Ammon's horn (tissue), 1 donor: ENCODE results near the gene RTP2.
"Not testable (repeated sequence)": the region's sequence is repeated elsewhere in the genome, so short reads cannot be mapped to it uniquely, and the experiment has no call there.

ENCODE experiments used
- DNase-seq: peaks from one replicate; pipeline ENCODE4 v3.0.0-alpha.2; 2016; ENCODE audit warnings: low spot score

RTP2 gene

DNA sequence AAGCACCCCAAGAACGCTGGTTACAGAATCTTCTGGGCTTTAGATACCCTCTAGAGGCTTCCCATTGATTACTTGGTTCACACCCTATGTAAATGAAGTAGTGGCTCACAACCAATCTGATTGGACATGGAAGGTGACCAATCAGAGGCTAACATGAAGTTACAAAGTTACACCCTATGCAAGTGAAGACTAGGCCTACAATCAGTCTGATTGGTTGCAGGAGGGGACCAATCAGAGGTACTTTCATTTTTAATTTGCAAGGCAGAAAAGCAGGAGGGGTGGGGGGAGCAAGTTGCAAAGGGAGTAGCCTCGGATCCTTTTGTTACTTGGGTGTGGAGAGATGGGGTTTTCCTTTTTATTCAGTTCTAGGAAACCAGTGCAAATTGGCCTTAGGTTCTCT, 11.1 kb upstream of the RTP2 start:
- no peak for DNase-seq

DNA sequence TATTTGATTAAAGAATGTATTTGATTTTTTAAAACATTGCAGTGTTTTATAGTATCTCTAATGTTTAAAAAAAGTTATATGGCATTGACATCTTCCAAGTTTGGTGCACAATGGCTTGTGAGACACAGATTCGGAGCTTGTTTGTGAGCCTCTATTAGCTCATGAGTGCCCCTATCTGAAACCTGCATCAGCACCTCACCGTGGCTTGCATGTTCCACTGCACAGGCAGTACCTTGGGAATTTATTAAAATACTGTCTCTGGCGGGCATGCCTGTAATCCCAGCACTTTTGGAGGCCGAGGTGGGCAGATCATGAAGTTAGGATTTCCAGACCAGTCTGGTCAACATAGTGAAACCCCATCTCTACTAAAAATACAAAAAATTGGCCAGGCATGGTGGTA, 6.8 kb upstream of the RTP2 start:
- no peak for DNase-seq

DNA sequence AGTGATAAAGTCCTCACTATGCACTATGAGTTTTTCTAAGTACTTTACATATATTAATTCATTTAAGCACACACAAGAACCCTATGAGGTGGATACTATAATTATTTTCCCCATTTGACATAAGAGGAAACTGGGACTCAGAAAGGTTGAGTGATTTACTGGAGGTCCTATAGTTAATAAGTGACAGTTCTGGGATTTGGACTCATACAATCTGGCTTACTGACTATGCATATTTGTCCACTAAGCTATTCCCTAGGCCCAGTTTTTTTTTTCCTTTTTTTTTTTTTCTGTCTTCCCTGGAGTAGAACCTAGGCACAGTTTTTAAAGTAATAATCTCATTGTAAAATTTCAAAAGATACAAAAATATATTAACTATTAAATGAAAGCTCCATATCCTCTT, 6.3 kb upstream of the RTP2 start:
- no peak for DNase-seq

DNA sequence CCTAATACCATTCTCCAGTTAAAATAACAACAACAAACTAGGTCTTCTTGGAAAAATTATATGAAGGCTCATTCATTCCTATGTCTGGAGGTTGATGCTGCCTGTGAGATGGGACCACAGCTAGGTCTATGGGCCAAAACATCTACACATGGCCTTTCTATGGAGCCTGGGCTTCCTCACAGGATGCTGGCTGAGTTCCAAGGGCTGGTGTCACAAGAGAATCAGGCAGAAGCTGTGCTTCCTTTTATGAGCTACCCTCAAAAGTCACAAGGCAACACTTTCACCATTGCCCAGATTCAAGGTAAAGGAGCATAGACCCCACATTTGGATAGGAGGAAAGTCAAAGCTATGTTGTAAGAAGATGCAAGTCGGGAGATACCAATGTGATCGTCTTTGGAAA, 4.6 kb upstream of the RTP2 start:
- peak; percentile 47 for DNase-seq

DNA sequence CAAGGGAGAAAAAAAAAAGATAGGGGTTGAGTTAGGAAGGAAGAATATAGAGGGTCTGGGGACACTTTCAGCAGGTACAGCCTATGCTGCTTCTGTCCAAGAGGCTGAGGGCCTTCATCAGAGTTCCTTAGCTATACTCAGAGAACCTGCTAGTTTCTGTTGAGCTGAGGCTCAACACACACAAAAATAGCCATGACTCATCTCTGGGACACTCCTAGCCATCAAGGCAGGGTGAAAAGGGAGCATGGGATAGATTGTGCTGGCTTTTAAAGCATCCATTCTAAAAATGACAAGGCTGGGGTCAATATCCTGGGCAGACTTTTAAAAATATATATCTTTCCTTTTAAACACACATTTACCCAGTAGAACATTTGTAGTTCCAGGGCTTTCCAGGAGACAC, 2.8 kb upstream of the RTP2 start:
- DNase-seq = no peak

DNA sequence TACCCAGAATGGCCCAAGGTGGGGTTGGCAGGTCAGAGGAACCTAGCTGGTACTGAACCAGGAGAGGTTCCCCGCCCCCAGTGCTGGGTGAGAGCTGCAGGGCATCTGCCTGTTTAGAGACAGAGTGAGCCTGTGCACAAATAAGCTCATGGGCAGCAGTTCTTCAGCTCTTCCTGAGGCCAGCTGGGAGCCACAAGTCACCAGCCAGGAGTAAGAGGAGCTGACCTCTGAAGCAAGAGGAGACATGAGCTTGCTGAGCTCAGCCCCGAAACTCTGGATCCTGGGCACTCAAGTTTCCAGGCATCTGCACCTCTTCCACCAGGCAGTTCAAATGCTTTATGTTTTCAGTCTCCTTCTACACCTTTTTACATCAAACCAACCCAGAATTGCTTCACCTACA, 2.1 kb downstream of the RTP2 start:
- no peak for DNase-seq

DNA sequence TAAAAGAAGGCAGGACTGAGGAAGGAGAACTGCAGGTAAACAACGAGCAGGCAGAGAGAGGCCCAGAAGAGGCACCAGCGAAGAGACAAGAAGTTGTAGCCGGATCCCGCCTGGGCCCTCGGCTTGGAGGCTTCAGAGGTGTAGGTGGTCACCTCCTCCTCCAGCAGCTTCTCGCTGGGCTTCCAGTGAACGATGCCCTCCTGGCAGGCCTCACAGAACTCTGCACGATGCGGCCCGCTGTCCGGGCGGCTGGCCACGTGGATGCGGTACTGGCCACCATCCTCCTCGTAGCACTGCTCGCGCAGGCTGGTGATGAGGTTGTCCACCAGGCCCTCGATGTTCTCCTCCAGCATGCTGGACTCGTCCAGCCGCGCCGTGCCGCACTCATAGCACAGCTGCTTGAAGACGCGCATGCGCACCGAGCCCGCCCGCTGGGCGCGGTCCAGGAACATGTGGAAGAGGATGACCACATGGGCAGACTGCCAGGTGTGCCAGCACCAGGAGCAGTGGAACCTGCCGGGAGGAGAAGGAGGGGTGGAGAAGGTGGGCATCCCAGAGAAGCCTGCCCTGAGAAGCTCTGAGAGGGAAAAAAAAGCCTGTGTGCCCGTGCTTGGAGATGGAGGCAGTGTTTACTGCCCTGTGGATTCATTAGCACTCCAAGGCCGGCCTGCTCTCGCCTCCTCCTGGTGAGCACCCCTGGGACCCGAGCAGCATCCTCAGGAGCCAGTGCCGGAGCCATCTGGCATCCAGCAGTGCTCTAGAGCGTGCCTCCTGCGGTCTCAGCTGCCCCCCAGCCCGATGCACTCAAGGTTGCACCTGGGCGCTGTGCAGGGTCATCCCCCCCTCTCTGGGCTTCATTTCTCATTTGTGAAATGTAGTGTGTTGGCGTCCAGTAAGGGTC, 3.6 kb downstream of the RTP2 start:
- DNase-seq = no peak

DNA sequence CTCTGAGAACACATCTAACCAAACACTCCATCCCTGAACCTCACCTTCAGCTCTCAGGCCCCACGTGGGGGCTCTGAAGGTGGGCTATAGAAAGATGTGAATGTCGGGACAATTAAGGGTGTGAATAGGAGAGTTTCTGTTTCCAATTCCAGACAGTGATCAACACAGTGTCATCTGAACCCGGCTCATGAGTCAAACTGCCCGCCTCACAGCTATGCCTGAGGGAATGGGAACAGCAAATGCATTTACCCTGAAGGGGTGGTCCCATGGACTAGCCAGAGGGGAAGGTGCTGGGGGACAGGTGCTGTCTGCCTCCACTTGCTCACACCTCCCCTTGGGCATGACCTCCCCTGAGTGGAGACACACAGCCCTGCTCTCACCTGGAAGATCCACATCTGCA, 6.3 kb downstream of the RTP2 start:
- no peak for DNase-seq

DNA sequence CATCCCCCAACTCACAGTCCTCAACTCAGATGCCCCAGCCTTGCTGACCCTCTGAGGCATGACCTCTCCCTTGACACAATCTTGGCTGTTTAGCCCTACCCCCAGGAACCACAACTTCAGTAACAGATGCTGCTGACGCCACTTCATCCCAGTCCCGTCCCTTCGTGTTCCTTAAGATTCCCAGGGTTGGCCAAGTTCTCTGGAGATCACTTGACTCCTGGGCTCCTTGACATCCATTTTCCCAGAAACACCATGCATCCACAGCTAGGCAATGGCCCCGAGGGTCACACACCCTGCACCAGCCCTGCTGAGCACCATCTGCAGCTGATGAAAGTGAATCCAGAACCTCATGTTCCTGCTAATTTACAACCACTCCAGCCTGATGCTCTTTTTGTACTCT, 6.9 kb downstream of the RTP2 start:
- no peak for DNase-seq

DNA sequence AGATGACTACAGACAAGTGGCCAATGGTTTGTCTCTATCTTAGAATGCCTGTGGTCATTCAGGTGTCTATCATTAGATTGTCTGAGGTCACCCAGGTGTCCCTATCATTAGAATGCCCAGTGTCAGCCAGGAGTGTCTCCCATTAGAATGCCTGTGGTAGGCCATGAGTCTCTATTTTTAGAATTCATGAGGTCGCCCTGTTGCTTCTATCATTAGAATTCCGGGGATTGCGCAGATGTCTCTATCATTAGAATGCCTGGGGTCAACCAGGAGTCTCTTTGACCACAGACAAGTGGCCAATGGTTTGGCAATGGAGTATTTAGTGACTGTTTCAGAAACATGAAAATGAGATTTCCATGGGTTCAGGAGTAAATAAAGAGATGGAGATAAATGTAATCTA, 7.6 kb downstream of the RTP2 start:
- no peak for DNase-seq

DNA sequence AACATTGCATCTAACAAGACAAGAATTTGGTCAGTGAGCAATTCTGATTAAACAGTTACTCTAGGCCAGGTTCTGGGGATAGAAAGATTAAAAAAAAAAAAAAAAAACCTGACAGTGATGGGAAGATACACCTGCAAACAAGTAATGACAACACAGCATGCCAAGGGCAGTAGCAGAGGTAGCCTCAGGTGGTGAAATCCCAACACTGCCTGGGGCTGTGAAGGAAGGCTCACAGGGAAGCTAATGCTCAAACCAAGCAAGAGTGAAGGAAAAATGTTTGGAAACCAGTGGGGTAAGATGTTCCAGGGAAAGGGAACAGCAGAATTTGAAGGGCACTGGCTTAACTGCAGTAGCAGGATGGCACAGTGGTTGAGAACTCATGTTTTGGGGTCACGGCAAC, 8.9 kb downstream of the RTP2 start:
- DNase-seq = no peak

DNA sequence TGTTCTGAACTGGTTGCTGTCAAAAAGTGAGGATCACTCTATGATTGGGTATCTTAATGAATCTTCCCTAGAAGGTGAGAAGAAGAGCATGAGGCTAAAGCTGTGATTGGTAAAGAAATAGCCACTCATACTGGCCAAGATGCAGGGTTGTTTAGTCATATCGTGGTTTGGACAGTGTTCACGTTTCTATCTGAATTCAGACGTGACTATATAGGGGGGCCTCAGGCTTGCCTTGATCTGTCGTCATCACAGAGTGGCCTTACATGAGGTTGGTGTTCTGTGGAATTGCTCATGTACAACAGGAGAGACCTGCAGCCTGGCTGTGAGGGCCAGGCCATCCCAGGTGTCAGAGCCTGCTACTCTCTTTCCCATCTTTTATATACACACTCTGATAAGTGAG, 12.4 kb downstream of the RTP2 start:
- DNase-seq = no peak

DNA sequence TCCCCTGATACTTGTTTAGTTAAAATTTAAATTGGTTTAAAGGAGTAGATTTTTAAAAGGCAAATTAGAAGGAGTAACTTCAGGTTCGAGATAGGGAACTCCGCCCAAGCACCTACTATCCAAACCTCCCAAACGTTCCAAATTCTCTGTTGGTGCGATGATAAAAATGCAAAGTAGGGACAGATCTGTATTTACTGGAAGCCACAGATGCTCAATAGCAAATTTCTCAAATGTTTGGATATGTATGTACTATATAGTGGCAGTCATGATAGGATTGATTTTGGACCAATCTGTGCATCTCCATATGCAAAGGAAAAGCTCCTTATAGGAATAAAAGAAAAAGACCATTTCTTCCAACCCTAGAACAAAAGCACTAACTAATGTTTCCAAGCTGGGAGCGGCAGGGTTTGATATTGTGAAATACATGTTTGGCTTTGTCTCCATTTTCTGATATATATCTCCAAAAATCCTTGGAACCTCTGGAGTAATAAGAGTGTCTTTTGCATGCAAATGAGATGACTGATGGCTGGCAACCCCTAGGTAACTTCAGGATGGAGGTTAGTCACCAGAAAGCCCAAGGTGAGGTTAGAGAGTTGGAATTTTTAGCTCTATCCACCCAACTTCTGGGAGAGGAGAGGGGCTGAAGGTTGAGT, 15.6 kb downstream of the RTP2 start:
- DNase-seq = no peak

DNA sequence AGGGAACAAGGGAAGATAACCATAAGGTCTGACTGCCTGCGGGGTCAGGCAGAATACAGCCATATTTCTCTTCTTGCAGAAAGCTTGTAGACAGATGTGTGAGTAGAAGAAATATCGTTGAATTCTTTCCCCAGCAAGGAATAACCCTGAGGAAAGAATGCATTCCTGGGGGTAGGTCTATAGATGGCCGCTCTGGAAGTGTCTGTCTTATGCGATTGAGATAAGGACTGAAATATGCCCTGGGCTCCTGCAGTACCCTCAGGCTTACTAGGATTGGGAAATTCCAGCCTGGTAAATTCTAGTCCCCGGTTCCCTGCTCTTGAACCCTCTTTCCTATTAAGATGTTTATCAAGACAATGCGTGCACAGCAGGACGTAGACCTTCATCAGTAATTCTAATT, 16.4 kb downstream of the RTP2 start:
- DNase-seq = no peak

DNA sequence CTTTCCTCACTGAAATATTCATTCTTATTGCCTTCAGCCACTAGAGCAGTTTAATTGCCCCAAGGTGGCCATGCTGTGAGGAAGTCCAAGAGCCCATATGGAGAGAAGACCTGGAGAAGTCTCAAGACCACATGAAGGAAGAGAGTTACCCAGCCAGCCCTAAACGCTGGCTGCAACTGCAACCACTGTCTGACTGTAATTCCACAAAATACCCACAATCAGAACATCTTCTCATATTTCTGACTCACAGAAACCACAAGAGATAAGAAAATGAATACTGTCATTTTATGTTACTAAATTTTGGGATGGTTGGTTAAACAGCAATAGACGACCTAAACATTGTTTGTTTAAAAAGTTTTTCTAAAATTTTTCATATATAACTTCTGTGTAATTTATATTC, 17.5 kb downstream of the RTP2 start:
- no peak for DNase-seq

DNA sequence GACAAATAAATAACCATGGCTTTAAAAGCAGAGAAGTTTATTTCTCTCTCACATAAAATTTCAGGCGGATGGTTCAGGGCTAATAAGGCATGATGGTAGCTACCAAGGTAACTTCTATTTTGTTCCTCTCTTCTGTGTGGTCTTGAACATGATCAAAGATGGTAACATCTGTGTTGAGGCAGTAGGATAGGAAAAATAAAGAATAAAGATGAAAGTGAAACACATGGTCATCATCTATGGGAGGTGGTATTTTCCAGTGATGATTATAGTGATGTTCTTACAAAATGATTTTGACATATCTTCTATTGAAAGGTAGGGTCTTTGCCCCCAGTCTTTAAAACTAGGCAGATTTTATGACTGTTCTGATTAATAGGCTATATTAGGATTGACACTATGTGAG, 17.9 kb downstream of the RTP2 start:
- no peak for DNase-seq

DNA sequence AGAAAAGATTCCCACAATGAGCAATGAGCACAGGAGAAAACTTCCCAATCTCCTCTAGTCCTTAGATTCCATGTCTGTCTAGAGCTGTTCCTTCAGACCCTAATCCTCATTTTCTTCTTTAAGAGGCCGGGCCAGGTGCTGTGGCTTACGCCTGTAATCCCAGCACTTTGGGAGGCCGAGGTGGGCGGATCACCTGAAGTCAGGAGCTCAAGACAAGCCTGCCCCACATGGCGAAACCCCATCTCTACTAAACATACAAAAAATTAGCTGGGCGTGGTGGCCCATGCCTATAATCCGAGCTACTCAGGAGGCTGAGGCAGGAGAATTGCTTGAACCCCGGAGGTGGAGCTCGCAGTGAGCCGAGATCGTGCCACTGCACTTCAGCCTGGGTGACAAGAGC, 20.6 kb downstream of the RTP2 start:
- not testable (repeated sequence) for DNase-seq

DNA sequence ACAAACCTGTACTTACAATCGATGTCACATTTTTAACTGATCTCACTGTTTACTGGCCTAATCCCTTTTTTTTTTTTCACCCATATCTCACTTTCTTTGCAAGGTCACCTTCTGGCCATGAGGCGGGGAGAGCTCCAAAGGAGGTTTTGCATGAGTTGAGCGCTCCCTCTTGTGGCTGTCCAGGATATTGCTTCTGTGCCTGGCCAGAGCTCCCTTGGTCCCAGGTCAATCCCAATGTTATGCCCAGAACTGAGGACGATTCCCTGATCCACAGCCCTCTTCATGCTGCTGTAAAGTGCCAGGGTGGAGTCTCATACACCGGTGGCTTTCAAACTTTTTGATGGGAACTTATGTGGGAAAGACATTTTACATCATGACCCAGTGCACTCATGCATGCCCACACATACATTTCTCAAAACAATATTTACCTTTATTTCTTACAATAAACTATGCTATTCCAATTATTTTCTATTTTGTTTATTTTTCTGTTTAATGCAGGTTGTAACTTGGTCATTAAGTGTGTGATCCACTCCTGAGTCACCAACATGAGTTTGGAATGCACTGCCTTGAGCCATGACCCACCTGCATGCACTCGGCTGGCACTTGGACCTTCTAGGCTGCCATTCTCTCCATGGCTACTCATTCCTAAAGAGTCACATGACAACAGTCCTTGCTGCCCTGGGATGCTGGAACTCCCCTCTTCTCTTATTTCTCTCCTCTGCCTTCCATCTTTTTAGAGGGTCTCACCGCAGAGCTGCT, 22.5 kb downstream of the RTP2 start:
- DNase-seq = peak; percentile 81

DNA sequence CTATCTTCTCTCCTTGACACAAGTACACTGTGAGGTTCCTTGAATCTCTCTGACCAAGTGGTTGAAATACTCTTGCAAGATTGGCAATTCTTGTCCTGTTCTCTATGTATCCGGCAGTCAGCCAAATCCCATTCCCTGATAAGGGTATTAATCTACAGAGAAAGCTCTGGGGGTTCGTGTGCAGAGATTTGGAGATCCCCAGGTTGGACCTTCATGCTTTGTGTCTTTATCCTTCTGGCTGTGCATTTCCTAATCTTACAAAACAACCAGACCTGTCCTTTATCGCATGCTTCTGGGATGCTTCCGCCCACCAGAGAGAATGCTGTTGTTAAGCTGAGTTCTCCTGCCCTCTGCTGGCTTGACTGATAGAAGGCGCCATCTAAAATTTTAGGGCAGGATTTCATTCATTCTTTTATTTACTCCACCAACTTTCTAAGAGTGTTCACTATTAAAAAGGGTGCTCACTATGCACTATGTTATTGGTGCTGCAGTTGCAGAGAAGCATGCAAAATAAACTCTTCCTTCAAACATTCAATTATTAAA, 23.6 kb downstream of the RTP2 start:
- DNase-seq = peak; percentile 68

DNA sequence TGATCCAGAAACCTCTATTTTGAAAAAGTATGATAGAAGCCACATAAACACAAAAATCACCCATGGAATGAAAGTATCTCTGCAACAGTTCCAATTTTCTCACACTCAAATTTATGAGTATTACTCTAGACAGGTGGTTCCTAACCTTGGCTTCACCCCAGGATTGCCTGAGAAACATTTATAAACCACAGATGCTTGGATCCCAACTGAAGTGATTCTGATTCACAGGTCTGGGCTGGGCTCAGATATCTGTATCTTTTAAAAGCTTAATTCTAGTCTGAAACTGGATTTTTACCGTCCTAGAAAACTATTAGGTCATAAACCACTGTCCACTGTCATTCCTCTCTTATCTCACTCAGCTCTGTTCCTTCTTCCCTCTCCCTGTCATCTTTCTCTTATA, 24.8 kb downstream of the RTP2 start:
- no peak for DNase-seq

DNA sequence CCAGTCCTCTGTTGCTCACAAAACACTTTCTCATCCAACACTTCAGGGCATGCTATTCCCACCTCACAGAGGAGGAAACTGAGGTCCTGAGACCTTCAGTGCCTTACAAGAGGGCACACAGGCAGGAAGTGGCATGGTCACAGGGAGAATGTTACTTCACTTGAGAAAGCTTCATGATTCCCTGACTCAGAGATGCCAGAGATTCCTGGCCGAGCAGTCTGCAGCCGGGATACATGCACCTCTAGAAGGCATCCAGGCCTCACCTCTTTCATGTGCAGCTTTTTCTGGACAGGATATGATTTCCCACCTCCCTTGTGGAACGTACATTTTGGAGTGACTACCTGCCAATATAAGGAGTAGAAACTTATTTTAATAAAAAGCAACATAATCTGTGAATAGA, 29.3 kb downstream of the RTP2 start:
- DNase-seq = no peak

DNA sequence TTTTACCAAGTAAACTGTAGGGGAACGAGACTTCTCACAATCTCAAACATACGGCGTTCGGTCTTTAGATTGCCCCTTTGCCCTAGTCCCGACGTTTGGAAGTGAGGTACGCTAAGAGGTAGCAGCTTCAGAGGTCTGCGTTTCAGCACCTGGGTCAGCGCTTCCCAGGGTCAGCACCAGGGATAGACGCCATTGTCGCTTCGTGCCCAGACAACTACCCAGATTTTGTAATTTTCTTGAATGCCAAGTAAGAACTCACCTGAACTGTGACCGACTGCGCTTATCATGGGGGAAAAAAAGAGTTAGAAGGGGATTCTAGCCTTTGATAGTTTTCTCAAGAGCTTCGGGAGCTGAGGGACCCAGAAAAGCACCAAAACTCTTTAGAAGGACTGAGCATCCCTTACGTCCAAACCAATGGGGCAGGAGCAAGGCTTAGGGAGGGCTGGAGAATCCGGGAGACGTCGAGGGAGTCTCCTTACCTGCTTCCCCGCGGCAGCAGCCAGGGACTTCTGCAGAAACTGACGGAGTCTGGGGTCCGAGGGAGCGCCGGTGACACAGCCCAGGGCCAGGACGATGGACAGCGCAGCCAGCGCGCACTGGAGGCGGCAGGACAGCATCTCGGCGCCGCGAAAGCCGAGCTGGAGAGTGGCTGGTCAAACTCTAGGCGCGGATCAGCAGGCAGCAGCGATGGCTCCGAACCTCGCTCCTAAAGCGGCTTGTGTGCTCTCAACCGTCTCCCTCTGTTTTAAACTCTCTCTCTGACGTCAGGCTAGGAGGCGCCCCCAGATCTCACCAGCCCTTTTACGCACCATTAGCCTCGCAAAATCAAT, 32.5 kb downstream of the RTP2 start, which contains the start of gene SST:
Gene SST (minus strand): TSS at position 720 of the 830 bp plus-strand sequence. CDS start 103 bp downstream, at position 617.
- DNase-seq = no peak
